Upper lobe of left lung (tissue), 6 donors: ENCODE data around the gene TPRX1. TPM values are rescaled to one million over a fixed set of nuclear protein-coding genes. Genes with fewer than 3 reads are reported as not detected.

Experiments used
- ATAC-seq, 2 donors: fragments of 200-7000 bp; cut with Tn5 transposase; one replicate each; pipeline ENCODE4 v1.9.1; 2022; ENCODE audit warnings: mild to moderate bottlenecking in 2 of 2, moderate library complexity in 2 of 2; ENCODE audit not compliant: low FRiP score in 2 of 2
- DNase-seq, 2 donors: peaks; one replicate each; pipeline ENCODE4 v3.0.0-alpha.2; 2019 to 2020
- H3K27ac ChIP-seq, 4 donors: fragments of 200-600 bp; sonication (generic); one replicate each; pipeline ENCODE4 v1.5.1; 2016 to 2019
- H3K27me3 ChIP-seq, 4 donors: fragments of 200-600 bp; sonication (generic); one replicate each; pipeline ENCODE4 v1.5.1; 2017 to 2019
- H3K36me3 ChIP-seq, 4 donors: fragments of 200-600 bp; sonication (generic); one replicate each; pipeline ENCODE4 v1.5.1; 2016 to 2019
- H3K4me1 ChIP-seq, 4 donors: fragments of 200-600 bp; sonication (generic); one replicate each; pipeline ENCODE4 v1.5.1; 2018 to 2019
- H3K4me3 ChIP-seq, 4 donors: fragments of 200-600 bp; sonication (generic); one replicate each; pipeline ENCODE4 v1.5.1; 2017 to 2019; ENCODE audit warnings: mild to moderate bottlenecking in 2 of 4, moderate library complexity in 1 of 4
- H3K9me3 ChIP-seq, 4 donors: fragments of 200-600 bp; sonication (generic); one replicate each; pipeline ENCODE4 v1.5.1; 2018 to 2019
- EP300 ChIP-seq, 4 donors: sonication (generic); formaldehyde crosslinking; IDR thresholded peaks; one replicate each; pipeline ENCODE4 v1.5.1; 2017; ENCODE audit warnings: antibody characterized with exemption in 4 of 4, control low read depth in 2 of 4
- POLR2A ChIP-seq, 4 donors: fragments of 450-650 bp; IDR thresholded peaks; one replicate each; pipeline ENCODE4 v1.5.1; 2016 to 2017; ENCODE audit warnings: antibody characterized with exemption in 4 of 4, mild to moderate bottlenecking in 2 of 4
- POLR2AphosphoS5 ChIP-seq, 2 donors: sonication (generic); formaldehyde crosslinking; IDR thresholded peaks; one replicate each; pipeline ENCODE4 v1.5.1; 2017; ENCODE audit warnings: antibody characterized with exemption in 2 of 2
- WGBS, 2 donors: methylation state at CpG; one replicate each; pipeline ENCODE4 v1.1.5; 2017 to 2018; 5-methylcytosine and 5-hydroxymethylcytosine counted together
- total RNA-seq, 6 donors: library from RNA; depleted of rRNA in 4 of 6; stranded (reverse); fragments of >200 nt in 4 of 6; gene quantifications; one replicate each; pipeline versions ENCODE4 v1.1.0 to v1.2.1, GENCODE V29; 2016 to 2021
- TF ChIP-seq, protein P1 (sequence below), 6 experiments: fragments of 450-650 bp in 4 of 6; fragments of 200-600 bp in 2 of 6; sonication (generic) in 2 of 6; IDR thresholded peaks; one replicate each; pipeline ENCODE4 v1.5.1; 2016 to 2019; ENCODE audit warnings: antibody characterized with exemption in 6 of 6
- donor health status: DM: no; HTN: no; CAD: no; lungs with moderate emphysema.
- donor health status: DM: no; HTN: yes; CAD: no; lungs with severe emphysema.

The TPRX1 gene
- total RNA-seq, 6 donors from 2014 or later, result not detected

DNA sequence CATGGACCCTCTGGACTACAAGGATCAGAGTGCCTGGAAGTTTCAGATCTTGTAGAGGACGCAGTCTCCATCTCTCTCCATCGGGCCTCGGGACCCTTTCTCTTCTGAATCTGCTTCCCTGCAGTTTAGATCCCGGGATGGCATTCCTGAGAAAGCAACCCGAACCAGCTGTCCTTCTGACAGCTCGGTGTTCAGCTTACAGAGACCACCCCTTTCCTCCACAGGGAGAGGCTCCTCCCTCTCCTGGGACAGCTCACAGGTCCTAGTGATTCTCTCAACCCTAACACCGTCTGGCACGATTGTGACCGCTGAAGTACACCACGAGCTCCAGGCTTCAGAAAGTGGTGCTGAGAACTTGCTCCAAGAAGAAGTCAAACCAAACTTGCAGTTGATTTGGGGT lies 35.6 kb upstream of the TPRX1 start:
- ATAC-seq, result no peak
- 33% methylated on average over 7 to 10 of the region's 10 CpGs for WGBS, 2 donors
- H3K4me1 ChIP-seq, result no peaks in the 10 kb centered on the region
- no peak overlapping the region for H3K27ac ChIP-seq
- no peaks in the 10 kb centered on the region for H3K9me3 ChIP-seq
- H3K4me3 ChIP-seq, result no peak overlapping the region
- no peak for DNase-seq
- TF ChIP-seq EP300 (IDR thresholded peaks at IDR 0.05), result no peak
- TF ChIP-seq POLR2A (IDR thresholded peaks at IDR 0.05), result no peak
- TF ChIP-seq POLR2AphosphoS5 (IDR thresholded peaks at IDR 0.05), result no peak
- TF ChIP-seq, protein P1, sequence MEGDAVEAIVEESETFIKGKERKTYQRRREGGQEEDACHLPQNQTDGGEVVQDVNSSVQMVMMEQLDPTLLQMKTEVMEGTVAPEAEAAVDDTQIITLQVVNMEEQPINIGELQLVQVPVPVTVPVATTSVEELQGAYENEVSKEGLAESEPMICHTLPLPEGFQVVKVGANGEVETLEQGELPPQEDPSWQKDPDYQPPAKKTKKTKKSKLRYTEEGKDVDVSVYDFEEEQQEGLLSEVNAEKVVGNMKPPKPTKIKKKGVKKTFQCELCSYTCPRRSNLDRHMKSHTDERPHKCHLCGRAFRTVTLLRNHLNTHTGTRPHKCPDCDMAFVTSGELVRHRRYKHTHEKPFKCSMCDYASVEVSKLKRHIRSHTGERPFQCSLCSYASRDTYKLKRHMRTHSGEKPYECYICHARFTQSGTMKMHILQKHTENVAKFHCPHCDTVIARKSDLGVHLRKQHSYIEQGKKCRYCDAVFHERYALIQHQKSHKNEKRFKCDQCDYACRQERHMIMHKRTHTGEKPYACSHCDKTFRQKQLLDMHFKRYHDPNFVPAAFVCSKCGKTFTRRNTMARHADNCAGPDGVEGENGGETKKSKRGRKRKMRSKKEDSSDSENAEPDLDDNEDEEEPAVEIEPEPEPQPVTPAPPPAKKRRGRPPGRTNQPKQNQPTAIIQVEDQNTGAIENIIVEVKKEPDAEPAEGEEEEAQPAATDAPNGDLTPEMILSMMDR (IDR thresholded peaks at IDR 0.05), result no peak
- no peaks in the 10 kb centered on the region for H3K36me3 ChIP-seq
- H3K27me3 ChIP-seq, result peaks cover 0 to 5% (median 0%) of the 10 kb centered on the region in 4 donors

DNA sequence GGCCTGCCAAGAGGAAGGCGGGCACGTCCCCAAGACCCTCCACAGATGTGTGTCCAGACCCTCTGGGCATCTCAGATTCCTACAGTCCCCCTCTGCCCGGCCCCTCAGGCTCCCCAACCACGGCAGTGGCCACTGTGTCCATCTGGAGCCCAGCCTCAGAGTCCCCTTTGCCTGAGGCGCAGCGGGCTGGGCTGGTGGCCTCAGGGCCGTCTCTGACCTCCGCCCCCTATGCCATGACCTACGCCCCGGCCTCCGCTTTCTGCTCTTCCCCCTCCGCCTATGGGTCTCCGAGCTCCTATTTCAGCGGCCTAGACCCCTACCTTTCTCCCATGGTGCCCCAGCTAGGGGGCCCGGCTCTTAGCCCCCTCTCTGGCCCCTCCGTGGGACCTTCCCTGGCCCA lies 35.1 kb upstream of the TPRX1 start:
- ATAC-seq (no peak), DNase-seq (no peak)
- H3K27ac ChIP-seq, result no peak overlapping the region
- no peaks in the 10 kb centered on the region for H3K36me3 ChIP-seq
- WGBS, 2 donors, result 50 to 74% methylated on average over 13 to 16 of the region's 16 CpGs
- H3K27me3 ChIP-seq, result peaks cover 0 to 5% (median 0%) of the 10 kb centered on the region in 4 donors
- H3K4me3 ChIP-seq, result no peak overlapping the region
- no peaks in the 10 kb centered on the region for H3K9me3 ChIP-seq
- H3K4me1 ChIP-seq, result no peaks in the 10 kb centered on the region
- TF ChIP-seq POLR2AphosphoS5 (IDR thresholded peaks at IDR 0.05), result no peak
- no peak for TF ChIP-seq EP300 (IDR thresholded peaks at IDR 0.05)
- no peak for TF ChIP-seq POLR2A (IDR thresholded peaks at IDR 0.05)
- TF ChIP-seq, protein P1 (IDR thresholded peaks at IDR 0.05), result no peak

DNA sequence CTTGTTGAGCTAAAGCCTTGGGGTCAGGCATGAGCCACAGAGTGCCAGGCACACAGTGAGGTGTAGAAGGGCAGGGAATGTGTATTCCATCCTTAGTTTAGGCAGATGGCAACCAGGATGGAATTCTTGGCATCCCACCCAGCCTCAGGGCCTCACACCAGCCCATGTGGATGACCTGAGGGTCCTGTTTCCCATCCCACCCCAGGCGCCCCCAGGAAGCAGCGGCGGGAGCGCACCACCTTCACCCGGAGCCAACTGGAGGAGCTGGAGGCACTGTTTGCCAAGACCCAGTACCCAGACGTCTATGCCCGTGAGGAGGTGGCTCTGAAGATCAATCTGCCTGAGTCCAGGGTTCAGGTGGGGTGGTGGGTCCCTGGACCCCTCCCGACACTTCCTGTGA lies 31.7 kb upstream of the TPRX1 start:
- Histone ChIP-seq H3K27ac (no peak overlapping the region), H3K9me3 (no peaks in the 10 kb centered on the region), H3K27me3 (peaks cover 0 to 5% (median 0%) of the 10 kb centered on the region in 4 donors), H3K4me3 (no peak overlapping the region), H3K36me3 (no peaks in the 10 kb centered on the region), H3K4me1 (no peaks in the 10 kb centered on the region)
- DNase-seq, result peak in 1 of 2 donors; percentile 65
- WGBS, 2 donors, result 82 to 88% methylated on average over 1 to 8 of the region's 8 CpGs
- no peak for ATAC-seq
- TF ChIP-seq EP300 (IDR thresholded peaks at IDR 0.05), result no peak

DNA sequence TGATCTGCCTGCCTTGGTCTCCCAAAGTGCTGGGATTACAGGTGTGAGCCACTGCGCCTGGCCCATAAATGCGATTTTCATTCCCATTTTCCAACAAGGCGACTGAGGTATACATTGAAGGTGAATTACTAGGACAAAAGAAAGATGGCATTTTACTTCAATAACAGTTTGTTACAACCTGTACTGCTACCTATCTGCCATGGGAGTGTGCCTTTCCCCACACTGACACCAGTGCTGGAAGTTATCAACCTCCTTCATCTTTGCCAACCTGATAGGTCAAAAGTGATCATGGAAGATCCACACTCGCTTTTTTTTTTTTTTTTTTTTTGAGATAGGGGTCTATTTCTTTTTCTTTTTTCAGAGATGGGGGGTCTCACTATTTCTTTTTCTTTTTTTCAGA lies 28.4 kb upstream of the TPRX1 start:
- DNase-seq (no peak), ATAC-seq (no peak)
- Histone ChIP-seq H3K4me3 (no peak overlapping the region), H3K27me3 (peaks cover 0 to 2% (median 0%) of the 10 kb centered on the region in 4 donors), H3K4me1 (no peaks in the 10 kb centered on the region), H3K36me3 (no peaks in the 10 kb centered on the region), H3K27ac (no peak overlapping the region), H3K9me3 (no peaks in the 10 kb centered on the region)
- no peak for TF ChIP-seq POLR2AphosphoS5 (IDR thresholded peaks at IDR 0.05)
- TF ChIP-seq POLR2A (IDR thresholded peaks at IDR 0.05), result no peak
- no peak for TF ChIP-seq EP300 (IDR thresholded peaks at IDR 0.05)
- TF ChIP-seq, protein P1 (IDR thresholded peaks at IDR 0.05), result no peak
- WGBS, 2 donors, result 77 to 78% methylated on average over 4 of the region's 4 CpGs

DNA sequence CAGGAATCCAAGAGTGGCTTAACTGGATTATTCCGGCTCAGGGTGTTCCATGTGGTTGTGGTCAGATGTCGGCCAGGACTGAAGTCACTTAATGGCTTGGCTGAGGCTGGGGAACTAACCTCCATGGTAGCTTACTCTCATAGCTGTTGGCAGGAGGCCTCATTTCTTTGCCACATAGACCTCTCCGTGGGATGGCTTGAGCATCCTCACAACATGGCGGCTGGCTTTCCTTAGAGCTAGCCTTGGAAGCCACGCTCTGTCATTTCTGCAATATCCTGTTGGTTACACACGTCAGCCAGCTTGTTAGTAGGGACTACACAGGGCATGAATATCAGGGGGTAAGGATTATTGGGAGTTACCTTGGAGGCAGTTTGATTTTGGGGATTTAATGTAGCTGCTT lies 22.4 kb upstream of the TPRX1 start:
- TF ChIP-seq, protein P1 (IDR thresholded peaks at IDR 0.05), result no peak
- TF ChIP-seq POLR2A (IDR thresholded peaks at IDR 0.05), result no peak
- TF ChIP-seq EP300 (IDR thresholded peaks at IDR 0.05), result no peak
- no peak for TF ChIP-seq POLR2AphosphoS5 (IDR thresholded peaks at IDR 0.05)
- Histone ChIP-seq H3K9me3 (no peaks in the 10 kb centered on the region), H3K27ac (no peak overlapping the region), H3K27me3 (peaks cover 0 to 2% (median 0%) of the 10 kb centered on the region in 4 donors), H3K4me1 (no peaks in the 10 kb centered on the region), H3K36me3 (no peaks in the 10 kb centered on the region), H3K4me3 (no peak overlapping the region)
- ATAC-seq (no peak), DNase-seq (no peak)
- WGBS, 2 donors, result 73 to 81% methylated on average over 6 of the region's 6 CpGs
